CD4-positive, alpha-beta T cell treated with Interleukin-4 for 1 hour (primary cell): ENCODE data around the gene STK32B.
"Not testable (repeated sequence)": the region's sequence is repeated elsewhere in the genome, so short reads cannot be mapped to it uniquely, and the experiment has no call there.

Experiments used
- DNase-seq, 2 donors: peaks; one replicate each; pipeline ENCODE4 v3.0.0-alpha.2; 2020 to 2022

The STK32B gene

DNA sequence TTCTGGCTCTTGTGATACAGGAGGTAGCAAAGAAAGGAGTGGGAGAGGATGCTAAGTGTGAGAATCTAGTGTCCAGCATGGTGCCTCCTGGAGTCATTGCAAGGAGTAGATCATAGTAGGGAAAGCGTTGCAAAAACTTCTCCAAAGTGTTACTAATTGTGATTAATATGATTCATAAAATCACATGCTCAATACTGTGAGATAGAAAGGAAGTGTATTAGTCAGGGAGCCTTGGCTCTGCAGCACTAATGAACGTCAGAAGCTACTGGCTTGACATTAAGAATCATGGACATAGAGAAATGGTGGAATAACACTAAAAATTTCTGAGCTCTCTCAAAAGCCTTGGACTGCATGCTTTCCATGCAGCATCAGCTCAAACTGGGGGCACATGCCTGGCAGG lies 358.0 kb downstream of the STK32B start:
- no peak for DNase-seq

DNA sequence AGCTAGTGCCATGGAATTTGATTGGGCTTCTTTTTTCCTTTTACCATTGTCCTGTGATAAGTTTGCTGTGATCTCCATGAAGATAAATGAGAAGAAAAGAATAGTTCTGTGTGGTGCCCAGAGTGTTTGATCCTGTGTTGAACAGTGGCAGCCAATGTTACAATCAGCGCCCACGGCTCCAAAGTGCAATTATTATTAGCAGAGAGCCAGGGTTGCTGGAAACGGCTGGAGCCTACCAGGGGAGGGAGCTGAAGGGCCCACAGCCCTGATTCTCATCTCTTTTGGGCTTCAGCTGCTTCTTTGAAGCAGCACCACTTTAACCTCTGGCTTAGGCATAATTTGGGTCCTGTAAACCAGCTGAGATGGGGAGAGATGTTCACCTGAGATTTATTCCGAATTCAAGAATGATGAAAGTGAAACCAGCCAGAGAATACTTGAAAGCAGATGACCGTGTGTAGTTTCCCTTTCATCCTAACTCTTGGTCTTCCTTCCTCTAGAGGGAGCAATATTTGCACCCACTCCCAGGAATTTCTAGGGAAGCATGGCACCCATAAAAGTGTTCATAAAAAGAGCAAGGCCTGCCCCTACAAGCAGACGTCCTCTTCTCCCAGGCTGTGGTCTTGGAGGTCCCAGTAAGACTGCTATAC lies 358.8 kb downstream of the STK32B start:
- DNase-seq: no peak

DNA sequence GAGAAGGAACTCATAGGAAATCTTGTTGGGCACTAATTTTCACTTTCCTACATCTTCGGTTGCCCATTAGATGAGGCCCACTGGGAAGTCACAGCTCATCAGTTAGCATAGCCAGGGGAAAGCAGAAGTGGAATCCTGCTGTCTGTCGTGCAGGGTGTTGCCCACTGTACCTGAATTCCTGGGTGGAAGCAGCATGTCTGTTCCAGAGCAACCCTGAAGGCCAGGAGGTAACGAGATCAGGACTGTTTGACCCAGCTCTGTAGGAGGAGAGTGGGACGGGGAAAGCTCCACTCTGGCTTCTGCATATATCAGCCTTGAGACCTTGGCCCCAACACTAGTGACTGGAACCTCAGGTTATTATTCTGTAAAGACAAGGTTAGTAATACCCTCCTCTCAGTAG lies 361.0 kb downstream of the STK32B start:
- DNase-seq: no peak

DNA sequence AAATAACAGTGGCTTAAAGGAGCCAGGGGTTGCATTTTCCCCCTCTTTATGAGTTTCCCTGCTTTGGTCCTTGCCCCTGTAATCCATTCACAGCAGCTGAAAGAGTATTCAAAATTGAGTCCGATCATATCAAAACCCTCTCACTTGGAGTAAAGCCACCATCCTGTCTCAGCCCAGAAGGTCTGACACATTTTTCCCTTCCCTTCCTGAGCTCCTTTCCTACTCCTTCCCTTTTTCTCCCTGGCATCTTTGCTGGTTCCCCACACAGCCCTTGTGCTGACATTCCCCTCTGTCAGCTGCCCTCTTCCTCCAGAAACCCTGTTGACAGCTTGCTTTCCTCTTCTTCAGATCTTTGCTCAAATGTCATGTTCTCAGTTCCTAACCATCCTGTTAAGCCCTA lies 361.5 kb downstream of the STK32B start:
- DNase-seq: no peak

DNA sequence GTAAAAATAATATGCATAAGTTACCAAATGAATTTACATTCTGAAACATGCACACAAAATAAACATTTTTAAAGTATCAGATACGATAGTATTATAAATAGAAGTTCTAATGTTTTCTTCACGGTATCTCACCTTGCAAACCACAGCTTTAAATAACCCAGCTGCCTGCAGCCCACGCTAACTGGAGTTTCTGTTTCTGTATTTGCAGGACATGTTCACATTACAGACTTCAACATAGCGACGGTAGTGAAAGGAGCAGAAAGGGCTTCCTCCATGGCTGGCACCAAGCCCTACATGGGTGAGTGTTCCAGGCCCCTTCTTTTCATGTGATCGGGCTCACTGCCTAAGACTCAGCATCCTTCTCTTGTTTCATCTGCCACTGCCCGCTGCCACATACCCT lies 365.4 kb downstream of the STK32B start:
- DNase-seq: no peak

DNA sequence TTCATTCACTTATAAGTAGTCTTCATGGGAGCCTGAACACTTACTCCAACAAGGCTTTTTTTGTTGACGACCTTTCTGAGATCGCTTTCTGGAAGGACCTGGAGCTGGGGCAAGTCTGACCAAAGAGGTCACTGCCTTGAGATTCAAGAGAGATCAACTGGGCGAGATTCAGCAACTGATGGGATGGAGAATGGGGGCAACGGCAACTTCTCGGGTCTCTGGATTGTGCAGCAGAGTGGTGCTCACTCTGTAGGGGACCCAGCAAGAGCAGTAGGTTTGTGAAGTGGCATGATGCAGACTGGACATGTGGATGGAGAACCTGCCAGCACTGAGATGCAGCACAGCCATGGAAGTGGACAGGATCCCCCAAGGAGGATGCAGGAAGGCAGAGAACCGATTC lies 369.0 kb downstream of the STK32B start:
- no peak for DNase-seq

DNA sequence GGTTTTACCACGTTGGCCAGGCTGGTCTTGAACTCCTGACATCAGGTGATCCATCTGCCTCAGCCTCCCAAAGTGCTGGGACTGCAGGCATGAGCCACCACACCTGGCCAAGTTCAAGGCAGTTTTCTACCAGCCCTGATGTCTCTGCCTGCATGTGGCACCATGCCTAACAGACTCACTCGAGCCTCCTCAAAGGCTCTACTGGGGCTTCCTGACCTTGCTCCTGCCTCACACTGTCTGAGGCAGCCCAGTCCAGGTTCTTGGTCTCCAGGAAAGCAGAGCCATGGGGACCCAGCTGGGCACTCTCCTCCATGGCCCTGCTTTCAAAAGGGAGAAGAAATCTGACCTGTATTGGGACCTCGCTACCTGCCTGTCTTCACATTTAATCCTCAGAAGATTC lies 370.1 kb downstream of the STK32B start:
- no peak for DNase-seq

DNA sequence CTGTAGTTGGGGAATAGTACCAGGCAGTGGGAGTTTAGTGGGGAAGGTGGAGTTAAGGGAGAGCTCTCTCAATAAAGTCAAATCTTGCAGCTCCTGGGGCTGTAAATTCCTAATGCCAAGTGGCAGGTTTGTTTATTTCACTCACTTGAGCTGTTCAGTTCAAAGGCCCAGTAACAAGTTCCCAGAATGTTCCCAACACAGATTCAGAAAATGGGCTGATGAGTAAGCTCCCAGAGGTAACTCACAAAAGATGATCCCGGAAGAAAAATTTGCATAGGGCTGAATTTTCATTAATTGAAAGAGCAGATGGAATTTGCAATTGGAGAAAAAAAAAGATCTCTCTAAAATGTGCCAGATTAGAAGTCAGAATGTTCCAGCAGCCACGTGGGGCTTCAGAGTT lies 370.9 kb downstream of the STK32B start:
- DNase-seq: no peak

DNA sequence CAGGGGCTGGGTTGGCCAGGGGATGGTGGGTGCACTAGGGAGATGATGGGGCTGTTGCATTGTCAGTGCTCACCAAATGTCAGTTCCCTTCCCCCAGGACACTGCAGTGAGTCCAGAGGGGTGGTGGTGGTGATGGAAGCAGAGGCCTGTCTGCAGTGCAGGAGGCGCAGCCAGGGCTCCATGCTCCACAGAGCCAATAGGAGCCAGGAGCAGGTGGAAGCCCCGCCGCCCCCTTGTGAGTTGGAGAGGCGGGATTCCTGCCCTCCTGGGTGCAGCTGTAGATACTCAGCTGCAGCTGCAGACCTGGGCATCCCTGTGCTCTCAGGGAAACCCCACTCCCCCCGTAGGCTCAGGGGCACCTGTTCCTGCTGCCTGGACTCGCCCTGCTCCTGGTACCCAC lies 372.4 kb downstream of the STK32B start:
- DNase-seq: no peak

DNA sequence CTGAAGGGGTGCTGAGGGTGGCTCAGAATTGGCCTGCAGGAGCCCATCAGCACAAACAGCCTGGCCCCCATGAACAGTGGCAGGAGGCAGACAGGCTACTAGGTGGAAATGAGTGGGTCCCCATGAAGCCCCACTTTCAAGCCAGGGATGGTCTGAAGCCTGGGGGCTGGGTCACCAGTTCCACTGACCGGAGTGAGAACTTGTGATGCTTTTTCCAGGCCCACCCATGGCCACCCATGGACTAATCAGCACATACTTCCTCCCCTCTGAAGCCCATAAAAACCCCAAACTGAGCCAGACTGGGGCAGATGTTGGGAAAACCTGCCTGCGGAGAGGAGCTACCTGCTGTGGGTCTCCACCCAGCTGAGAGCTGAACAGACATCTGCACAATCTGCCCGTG lies 372.9 kb downstream of the STK32B start:
- DNase-seq: no peak

DNA sequence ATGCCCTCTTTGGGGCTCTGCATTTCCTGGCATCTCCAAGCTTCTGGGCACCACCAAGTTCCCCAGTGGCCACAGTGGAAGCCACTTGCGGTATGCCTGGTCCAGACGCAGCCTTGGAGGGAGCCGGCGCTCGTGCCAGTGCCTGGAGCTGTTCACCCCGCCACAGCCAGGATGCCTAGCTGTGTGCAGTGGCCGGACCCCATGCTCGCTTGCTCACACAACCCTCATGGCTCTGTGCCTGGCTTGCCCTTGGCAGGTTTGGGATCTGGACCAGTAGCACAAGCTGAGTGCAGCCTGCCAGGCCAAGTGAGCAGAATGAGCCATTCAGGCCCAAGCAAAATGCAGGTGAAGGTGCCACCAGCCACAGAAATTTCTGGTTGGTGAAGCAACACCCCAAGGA lies 373.6 kb downstream of the STK32B start:
- no peak for DNase-seq

DNA sequence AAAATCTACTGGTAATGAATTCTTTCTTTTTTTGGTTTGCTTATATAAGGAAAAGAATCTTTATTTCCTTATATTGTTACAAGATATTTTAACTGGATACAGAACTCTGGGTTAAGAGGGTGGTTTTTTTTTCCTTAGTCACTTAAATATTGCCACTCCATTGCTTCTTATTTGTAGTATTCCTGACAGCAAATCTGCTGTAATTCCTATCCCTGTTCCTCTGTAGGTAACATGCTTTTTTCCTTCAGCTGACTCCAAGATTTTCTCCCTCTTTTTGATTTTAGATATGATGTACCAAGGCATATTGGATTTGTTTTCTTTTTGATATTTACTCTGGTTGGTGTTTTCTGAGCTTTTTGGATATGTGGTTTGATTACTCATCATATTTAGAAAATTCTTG lies 378.5 kb downstream of the STK32B start:
- no peak for DNase-seq

DNA sequence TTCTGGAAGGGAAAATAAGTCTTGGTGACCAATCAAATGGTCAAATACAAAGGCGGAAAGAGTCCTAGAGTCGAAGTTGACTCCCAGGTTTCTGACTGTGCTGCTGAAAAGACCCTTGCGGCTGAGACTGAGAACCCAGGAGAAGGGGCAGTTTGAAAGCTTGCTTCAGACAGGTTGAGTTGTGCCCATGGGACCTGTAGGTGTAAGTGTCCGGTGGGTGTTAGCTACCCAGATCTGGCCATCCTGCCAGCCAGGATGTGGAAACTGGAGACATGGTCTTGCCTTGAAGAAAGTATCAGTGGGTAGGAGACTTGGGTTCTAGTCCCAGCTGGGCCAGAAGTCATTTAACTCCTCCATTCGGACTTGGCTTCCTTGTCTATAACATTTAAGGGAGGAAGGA lies 381.9 kb downstream of the STK32B start:
- DNase-seq: no peak

DNA sequence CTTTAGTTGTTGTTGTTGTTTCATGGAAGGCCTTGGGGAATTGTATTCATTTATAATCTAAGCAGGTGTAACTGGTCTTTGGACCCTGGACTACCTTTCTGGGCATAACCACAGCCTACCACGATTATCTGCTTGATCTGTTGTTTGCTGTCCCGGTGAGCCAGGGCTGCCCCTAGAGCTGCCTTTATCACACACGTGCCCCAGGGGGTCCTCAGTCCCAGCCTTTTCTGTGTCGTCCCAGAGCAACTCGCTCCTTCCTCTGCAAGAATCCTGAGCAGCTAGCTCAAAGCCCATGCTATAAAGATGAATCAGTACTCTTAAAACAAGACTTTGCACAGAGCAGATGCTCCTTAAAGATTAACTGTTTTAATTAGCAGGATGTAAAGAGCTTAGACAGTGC lies 383.9 kb downstream of the STK32B start:
- no peak for DNase-seq

DNA sequence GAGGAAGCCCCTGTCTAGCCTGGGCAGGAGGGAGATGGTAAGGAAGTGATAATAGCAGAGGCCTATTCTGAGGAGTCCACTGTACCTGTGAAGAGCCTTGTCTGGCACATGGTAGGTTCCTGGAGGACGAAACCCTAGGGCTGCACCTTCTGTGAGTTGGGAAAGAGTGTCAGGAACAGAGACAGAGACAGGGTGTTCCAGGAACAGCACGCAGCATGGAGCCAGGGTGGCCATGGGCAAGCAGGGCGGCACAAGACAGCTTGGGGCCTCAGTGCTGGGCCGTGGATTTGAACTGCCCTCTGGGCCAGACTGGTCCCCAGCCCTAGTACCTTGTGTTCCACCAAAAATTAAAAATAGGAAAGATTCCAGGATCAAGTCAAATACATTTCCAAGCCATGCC lies 384.5 kb downstream of the STK32B start:
- no peak for DNase-seq

DNA sequence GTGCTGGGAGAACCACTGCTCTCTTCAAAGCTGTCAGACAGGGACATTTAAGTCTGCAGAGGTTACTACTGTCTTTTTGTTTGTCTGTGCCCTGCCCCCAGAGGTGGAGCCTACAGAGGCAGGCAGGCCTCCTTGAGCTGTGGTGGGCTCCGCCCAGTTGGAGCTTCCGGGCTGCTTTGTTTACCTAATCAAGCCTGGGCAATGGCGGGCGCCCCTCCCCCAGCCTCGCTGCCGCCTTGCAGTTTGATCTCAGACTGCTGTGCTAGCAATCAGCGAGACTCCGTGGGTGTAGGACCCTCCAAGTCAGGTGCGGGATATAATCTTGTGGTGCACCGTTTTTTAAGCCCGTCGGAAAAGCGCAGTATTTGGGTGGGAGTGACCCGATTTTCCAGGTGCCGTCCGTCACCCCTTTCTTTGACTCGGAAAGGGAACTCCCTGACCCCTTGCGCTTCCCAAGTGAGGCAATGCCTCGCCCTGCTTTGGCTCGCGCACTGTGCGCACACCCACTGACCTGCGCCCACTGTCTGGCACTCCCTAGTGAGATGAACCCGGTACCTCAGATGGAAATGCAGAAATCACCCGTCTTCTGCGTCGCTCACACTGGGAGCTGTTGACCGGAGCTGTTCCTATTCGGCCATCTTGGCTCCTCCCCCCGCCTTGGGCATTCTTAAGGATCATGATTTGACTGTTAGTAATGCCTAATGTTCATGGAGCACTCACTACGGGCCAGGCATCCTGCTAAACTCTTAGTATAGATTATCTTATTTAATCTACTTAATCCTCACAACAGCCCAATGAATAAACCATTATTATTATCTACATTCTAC lies 392.9 kb downstream of the STK32B start:
- not testable (repeated sequence) for DNase-seq

DNA sequence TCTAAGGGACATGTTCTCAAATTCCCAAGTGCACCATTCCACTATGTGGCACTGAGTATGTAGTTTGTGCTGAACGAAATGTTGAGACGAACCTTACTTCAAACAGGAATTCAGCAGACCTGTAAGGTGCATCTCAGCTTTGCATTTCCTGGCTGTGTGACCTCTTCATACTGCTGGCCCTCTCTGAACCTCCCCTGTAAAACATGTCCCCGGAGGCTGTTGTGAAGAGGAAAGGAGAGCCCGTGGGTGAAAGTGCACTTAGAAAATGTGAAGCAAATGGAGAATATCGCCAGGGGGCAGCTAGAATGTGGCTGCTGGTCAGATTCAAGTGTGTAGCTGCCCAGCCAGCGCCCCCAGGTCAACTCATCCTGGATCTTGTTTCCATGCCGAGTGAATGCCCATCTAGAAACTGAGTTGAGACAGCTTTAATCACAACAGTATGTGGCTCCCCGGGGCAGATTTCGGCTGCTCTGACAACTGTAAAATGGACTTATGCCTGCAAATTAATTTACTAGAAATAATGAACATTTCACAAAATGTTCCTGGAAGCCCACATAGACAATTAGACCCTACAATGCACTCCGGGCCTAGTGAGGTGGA lies 393.7 kb downstream of the STK32B start:
- DNase-seq: no peak

DNA sequence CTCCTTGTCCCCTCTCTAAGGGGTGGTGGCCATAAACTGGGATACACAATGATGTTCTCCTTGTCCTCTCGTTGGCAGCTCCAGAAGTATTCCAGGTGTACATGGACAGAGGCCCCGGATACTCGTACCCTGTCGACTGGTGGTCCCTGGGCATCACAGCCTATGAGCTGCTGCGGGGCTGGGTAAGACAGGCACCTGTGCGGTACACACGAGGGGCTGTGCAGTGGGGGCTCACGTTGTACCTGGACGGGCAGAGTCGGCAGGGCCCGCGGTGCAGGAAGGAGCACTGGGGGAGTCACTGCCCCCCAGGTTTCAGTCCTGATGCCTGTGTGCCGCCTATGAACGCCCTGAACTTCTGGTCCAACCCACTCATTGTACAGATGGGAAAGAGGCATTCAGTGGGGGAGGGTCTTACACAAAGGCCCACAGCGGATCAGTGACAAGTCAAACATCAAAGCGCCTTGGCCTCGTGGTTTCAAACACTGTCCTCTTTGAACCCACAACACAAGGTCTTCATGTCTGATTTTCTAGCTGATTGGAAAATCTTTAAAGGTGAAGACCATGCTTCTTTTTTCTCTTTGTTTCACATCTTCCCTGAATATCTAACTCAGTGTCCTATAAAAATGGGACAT lies 395.4 kb downstream of the STK32B start:
- DNase-seq: no peak

DNA sequence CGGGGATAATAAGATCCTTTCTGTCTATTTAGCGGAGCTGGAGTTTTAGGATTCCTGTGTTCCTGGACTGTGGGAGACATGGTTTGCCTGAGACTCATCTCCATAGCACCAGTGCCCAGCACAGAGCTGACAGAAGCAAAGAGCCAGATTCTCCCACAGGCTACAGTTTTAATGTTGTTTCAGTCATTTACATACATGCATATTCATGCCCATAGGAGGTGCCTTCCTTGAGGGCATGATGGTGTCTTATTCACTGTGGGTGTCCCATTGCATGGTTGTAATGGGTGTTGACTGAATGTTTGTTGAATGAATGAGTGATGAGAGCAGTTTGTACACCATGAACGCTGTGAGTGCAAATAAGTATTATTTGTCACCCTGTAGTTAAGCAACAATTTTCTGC lies 396.5 kb downstream of the STK32B start:
- DNase-seq: no peak

DNA sequence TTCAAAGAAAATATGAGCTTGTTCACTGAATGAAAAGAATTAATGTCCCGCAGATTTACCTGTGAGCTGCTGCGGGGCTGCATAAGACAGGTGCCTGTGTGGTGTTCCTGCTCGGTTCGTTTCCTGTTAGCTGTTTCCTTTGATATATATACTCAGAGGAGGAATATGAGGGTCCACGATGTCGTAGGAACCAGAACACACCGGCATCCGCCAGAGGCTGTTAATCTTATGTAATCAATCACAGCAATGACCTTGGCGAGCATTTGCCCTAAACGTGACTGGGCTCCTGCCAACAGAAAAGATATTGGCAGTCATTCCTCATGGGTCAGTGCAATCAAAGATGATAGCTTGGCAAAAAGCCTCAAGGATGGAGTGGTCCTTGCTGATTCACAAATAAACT lies 396.9 kb downstream of the STK32B start:
- DNase-seq: no peak

DNA sequence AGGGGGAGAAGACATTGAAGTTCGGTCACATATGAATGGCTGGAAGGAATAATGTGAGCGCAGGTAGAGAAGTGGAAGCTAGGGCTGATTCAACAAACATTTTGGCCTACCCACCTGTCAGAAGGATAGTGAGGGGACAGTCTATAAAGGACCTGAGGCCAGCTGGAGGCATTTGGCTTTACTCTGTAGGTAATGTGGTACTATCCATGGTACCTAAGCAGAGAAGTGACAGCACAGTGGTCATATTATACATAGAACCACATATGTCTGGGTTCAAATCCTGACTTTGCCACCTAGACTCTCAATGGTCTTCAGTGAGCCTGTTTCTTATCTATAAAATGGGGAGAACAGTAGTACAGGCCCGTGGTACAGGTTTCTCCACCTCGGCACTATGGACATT lies 400.0 kb downstream of the STK32B start:
- no peak for DNase-seq

DNA sequence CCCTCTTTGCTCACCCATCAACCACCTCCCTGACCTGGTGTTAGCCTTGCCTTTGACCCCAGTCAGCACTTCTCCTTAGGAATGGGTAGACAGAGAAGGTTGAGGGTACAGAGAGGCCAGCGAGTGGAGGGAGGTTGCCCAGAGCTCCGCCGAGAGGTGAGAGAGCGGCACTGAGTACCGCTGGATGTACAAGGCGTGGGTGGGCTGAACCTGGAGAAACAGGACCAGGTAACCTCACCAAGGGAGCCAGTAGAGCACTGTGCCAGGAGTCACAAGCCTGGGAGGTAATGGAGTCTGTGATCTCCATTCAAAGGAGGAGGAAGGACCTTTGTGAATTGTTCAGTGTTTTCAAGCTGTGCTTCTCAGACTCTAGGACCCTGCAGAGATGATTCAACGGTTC lies 400.9 kb downstream of the STK32B start:
- DNase-seq: no peak

DNA sequence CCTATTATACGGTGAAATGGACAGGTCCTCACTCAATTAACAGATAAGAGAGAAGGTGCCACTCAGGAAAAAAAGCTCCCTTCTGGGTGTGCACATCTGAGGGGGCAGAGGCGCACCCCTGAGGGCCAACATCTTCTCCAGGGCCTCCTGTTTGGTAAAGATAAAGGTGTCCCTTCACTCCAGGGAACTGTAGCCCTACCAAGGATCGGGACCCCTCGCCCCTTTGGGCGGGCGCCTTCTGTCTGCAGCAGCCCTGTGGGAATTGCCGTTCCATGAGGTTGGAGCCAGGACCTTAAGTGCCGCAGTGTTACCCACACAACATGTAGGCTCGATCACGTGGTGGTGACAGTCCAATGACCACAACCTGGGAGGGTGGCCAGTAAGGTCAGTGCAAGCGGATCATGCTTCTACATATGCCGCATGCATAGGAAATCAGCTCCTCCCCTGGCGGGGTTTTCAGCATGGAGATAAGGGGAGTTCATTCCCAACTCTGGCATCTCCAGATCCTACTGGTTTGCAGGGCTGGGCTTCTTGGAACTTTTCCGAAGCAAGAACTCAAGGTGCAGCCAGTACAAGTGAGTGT lies 403.8 kb downstream of the STK32B start:
- no peak for DNase-seq
